HG02759 (cell line): ENCODE measurements around the gene TMEM30A.

ENCODE experiments used
- ATAC-seq: cut with Tn5 transposase; IDR thresholded peaks from one replicate; pipeline ENCODE4 v1.9.1; 2021; ENCODE audit warnings: mild to moderate bottlenecking, moderate library complexity; ENCODE audit not compliant: unreplicated experiment

TMEM30A gene

DNA sequence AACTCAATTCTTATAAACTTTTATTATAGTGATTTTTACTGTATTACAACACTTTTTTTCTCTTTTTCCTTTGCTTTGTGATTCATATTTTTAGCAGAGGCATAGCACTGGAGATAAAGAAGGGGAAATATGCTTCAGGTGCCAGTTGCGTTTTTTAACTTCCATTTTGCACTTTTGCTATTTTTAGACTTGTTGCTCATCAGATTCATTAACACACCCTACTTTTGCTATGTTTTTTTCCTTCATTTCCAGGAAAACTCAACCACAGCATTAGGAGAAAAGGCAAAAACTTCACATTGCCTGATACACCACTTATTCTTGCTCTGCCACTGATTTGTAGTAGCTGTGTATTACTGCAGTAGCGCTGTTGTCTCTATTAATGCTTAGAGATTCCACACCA, 8.0 kb upstream of the TMEM30A start:
- ATAC-seq, result no peak

DNA sequence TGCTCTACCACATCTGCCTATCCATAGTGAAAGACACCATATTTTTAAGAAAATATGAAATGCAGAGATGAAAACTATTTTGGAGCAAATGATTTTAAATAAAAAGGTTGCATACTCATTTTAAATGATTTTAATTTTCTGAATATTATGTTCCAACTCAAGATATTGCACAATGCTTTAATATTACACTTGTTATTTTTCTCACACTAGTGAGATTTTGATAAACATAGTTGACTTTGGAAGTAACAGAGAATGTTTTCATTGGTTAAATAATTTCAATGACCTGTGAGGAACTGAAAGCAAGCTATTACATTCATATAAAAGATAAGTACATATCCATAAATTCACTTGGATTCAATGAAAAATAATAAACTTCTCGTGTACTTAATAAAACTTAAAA, 7.2 kb upstream of the TMEM30A start:
- ATAC-seq, result no peak

DNA sequence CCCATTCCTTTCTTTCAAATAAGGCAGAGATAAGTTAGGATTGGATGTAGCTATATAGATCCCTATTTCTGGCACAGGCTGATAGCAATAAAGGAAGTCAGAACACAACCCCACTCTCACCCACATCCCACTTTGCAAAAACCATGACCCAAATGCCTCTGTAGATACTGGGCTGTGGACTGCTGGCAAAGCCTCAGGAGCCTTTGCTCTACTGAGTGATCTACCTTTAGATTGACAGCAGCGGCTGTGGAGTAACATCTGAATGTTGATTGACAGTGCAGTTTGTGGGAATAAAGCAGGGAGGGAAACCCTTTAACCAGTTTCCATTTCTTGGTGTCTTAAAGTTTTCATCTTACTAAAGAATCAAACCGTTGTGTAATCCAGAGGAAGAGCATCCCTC, 6.7 kb upstream of the TMEM30A start:
- no peak for ATAC-seq

GRCh38 chr6:75290136-75290945, 5.7 kb upstream of the TMEM30A start:
- ATAC-seq, result no peak

- no peak for ATAC-seq
These were observed 3.4 kb upstream of the TMEM30A start for GRCh38 chr6:75288023-75288422.

DNA sequence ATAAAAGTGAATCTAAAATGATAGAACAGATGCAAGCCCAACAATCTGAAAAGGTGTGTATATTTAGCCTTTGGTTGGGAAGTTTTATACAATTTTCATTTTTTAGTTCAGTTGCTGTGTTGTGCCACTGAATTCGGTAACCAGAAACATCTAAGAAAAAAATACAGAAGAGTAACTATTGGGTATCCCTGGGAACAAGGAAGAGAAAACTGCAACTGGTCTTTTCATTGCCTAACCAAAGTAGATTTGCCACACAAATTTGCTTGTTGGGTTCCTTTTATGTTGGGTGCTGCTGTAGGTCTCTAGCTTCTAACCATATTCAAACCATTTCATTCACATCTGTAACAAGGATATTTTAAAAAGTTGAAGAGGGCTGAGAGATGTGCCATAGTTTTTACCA, 2.8 kb upstream of the TMEM30A start:
- ATAC-seq, result no peak

DNA sequence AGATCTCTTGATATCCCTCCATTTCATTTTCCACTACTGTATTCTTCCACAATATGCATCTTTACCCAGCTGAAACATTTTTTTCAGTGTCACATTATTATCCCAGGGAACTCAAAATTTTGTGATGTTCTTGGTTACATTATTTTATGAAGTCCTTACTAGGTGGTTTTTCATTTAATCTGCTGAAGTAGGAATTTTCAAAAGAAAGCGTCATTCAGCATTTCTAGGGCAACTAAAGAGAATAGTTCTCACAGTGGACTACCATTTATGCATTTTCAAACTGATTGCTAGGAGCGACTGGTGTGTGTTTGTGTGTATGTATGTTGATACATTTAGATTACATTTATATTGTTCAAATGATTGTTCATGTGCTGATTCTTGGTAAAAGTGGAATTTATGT, 2.4 kb upstream of the TMEM30A start:
- ATAC-seq, result no peak

- ATAC-seq, result no peak
These were observed 669 bp upstream of the TMEM30A start for GRCh38 chr6:75285283-75285639.

DNA sequence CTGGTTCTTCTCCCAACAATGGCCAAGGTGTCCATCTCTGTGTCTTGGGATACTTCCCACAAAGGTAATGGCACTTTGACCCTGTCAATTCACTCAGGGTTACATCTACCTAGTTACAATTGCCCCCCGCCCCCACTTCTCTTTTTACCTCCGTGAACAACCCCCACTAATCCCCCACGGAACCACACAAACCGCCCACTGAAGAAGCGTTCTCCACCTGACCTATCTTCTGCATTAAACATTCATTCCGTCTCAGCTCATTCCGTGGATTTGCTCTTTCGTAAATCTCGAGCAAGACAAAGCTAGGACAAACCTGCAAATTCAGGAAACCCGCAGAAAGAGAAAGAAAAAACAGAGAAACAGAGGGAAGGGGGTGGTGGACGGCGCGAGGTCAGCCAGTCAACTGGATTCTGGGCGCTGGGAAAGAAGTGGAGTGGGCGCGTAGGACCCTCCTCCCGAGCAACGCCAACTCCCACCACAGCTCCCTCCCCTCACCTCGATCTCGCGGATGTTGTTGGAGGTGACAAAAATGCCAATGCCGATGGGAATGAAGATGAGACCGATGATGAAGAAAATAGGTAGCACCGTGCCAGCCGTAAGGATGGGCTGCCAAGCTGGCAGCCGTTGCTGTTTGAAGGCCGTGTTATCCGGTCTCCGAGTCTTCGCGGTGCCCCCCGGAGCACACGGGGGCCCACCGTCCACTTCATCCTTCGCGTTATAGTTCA, 523 bp downstream of the TMEM30A start:
- ATAC-seq, result no peak

- no peak for ATAC-seq
These were observed 1.9 kb downstream of the TMEM30A start for GRCh38 chr6:75282706-75283105.

- no peak for ATAC-seq
These were observed 2.9 kb downstream of the TMEM30A start for GRCh38 chr6:75281653-75282052.

DNA sequence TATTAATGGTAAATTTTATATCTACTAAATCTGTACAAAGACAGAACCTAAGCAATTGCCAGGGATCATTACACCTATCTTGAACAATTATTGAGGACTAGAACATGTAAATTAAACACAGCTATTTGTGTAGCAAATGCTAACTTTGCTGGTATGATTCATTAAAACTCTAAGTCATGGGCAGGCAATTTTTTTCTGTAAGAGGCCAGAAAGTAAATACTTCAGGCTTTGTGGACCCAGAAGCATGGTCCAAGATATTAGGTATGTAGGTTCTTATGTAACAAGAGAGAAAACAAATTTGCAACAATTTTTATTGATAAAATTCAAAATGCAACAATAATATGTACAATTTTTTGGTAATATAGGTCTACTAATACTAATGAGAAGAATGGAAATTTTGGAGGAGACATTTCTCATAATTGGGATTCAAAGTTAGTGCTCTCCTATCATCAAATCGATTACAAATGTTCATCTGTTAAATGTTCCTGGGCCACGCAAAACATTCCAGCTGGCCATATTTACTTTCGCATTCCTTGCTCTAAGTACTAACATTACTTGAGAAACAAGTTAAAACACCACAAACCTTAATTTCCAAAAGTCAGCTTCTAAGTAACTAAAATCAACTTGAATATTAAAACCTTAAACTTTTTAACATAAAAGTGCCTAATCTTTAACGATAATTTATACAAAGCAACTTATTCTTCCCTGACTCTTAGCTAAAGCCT, 4.3 kb downstream of the TMEM30A start:
- ATAC-seq, result no peak

DNA sequence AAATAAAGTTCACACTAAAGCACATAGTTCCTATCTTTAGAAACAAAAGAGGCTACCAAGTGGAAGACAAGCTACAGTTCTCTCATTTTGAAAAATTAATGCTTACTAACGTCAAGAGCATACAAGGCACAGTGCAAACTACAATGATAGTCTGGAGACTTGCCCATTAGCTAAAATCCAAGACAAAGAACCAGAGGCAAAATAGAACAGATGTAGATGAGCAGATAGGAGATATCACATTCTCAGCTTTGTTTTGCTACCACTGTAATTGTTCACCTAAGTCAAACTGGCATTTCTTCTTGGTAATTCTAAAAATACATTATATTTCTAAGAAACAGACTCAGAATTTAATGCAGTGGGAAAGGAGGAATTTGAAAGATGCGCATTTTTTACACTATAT, 5.2 kb downstream of the TMEM30A start:
- ATAC-seq, result no peak

DNA sequence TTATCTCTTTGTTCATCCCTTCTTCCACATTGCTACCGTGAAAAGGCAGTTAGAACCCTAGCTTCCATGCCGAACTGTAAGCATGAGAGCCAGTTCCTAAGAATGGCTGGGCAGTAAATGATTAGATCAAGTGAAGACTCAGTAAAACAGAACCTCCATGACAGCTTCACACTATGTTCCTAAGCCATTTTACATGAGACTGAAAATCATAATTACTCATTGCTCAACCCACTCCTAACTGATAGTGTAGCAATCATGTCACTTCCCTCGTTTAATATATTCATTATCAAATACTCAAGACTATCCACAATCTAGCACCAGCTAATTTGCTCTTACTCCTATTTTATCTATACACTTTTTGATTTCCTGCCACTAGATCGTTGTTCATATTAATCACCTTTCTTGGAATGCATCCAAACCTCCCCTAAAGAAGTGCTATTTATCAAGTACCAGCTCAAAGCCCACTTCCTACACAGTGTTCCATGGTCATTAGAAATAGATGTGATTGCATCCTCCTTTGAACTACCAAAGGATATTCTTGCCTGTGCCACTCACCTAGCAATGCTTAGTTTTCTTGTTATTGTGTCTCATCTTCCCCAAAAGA, 6.0 kb downstream of the TMEM30A start:
- ATAC-seq, result no peak

DNA sequence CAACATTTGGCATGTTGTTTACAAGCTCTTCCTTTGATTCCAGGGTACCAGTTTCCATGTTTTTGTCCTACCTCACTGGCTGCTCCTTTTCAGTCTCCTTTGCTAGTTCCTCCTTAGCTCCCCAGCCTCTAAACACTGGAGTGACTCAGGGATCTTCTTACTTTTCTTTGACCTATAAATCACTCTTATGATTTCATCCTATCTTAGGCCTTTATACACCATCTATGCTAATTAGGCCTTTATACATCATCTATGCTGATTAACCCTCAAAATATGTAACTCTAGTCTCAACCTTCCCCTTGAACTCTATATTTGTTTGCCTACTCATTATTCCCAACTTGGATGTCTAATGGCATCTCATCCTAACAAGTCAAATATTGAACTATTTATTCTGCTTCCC, 9.5 kb downstream of the TMEM30A start:
- no peak for ATAC-seq

- ATAC-seq, result no peak
These were observed 11.6 kb downstream of the TMEM30A start for GRCh38 chr6:75273009-75273408.

GRCh38 chr6:75272145-75272840, 12.3 kb downstream of the TMEM30A start:
- ATAC-seq, result no peak

DNA sequence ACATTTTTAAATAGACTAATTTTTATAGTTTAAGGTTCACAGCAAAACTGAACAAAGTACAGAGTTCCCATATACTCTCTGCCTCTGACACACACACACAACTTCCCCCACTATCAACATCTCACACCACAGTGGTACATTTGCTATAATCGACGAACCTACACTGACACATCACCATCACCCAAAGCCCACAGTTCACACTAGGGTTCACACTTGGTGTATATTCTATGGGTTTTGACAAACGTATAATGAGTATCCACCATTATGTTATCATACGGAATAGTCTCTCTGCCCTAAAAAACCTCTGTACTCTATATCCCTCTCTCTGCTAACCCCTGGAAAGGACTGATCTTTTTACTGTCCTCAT, 15.6 kb downstream of the TMEM30A start:
- ATAC-seq, result no peak

DNA sequence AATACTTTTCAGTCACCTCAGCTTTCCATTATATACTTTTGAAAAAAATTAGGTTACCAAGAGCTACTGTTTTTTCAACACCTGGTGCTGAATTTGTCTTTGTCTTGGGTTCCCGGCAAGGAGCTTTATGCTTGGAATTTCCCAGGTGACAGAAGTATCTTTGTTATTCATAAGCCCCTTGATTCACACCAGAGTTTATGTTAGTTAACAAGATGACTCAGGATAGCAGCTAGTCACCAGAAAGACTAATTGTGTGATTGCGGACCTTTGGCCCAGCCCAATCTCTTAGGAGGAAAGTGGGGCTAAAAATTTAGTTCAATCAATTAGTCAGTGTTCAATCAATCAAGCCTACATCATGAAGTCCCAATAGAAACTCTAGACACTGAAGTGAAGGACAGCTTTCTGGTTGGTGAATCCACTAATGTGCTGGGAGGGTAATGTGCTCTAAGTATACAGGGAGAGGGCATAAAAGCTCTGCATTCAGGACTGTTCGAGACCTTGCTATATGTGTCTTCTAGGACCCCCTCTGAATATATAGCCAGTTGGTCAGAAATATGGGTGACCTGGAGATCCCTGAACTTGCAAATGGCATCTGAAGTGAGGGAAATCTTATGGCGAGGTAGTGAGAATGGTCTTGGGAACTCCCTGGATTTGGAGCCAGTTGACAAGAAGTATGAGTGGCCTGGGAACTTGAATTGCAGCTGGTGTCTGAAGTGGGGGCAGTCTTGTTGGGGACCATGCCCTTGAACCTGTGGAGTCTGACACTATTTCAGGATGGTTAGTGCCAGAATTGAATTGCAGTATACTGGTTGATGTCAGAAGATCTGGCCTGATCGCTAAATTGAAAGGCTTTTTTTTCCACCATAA, 16.2 kb downstream of the TMEM30A start:
- no peak for ATAC-seq

DNA sequence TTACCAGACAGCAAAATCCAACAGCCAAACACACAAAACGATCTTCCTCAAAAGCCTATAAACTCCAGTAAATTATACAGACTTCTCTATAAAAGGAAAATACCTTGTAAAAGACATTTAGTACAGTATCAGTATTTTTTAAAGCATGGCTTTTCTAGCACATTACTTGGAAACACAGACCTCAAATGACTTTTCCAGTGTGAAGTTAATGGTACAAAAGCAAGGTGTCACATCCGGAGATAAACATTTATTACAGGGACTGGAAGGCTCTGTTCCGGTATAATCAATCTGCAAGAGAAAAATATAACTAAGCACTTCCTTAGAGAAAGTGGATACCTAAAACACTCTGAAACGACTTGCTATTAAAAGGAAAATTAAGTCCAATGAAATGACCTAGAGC, 17.1 kb downstream of the TMEM30A start:
- no peak for ATAC-seq
